Chondrocyte (in vitro differentiated cells): ENCODE results near the gene CADM1. TPM values are rescaled to one million over a fixed set of nuclear protein-coding genes. Genes with fewer than 3 reads are reported as not detected.
A peak's percentile ranks its signal among the peaks of the same experiment; 100 is the strongest.

Experiments
- DNase-seq: peaks from one replicate; pipeline ENCODE4 v3.0.0; 2021; ENCODE audit warnings: mixed read lengths, low spot score
- H3K27ac Mint-ChIP-seq: one replicate; pipeline ENCODE4 v1.8.0; 2021; ENCODE audit warnings: mild to moderate bottlenecking, moderate library complexity, mixed read lengths; ENCODE audit not compliant: unreplicated experiment
- H3K27me3 Mint-ChIP-seq: 2 replicates; pipeline ENCODE4 v1.8.0; 2021; ENCODE audit warnings: low read depth, mixed read lengths
- H3K36me3 Mint-ChIP-seq: 2 replicates; pipeline ENCODE4 v1.8.0; 2021; ENCODE audit warnings: low read depth, mixed read lengths
- H3K4me1 Mint-ChIP-seq: 2 replicates; pipeline ENCODE4 v1.8.0; 2021; ENCODE audit warnings: low read depth, mild to moderate bottlenecking, mixed read lengths
- H3K4me3 Mint-ChIP-seq: one replicate; pipeline ENCODE4 v1.8.0; 2021; ENCODE audit warnings: mild to moderate bottlenecking, moderate library complexity, mixed read lengths; ENCODE audit not compliant: unreplicated experiment
- H3K9me3 Mint-ChIP-seq: 2 replicates; pipeline ENCODE4 v1.8.0; 2021; ENCODE audit warnings: low read depth, mixed read lengths
- CTCF ChIP-seq: fragments of 200-600 bp; sonication (generic); IDR thresholded peaks from 2 replicates; pipeline ENCODE4 v1.5.0; 2021; ENCODE audit warnings: antibody characterized with exemption, mild to moderate bottlenecking, moderate library complexity
- total RNA-seq: library from RNA; stranded (reverse); gene quantifications from 3 replicates; pipeline ENCODE4 v1.2.1, GENCODE V29; 2021

The CADM1 gene
- total RNA-seq, 1 donor from 2014 or later: 29.0 TPM

GRCh38 chr11:115493488-115493887 lies 10.7 kb downstream of the CADM1 start:
- no peak overlapping the region for H3K27ac Mint-ChIP-seq
- peaks cover 2% of the 10 kb centered on the region for H3K9me3 Mint-ChIP-seq
- no peak for DNase-seq
- H3K4me1 Mint-ChIP-seq: peaks cover 11% of the 10 kb centered on the region
- TF ChIP-seq CTCF: no peak
- no peak overlapping the region for H3K4me3 Mint-ChIP-seq
- no peaks in the 10 kb centered on the region for H3K27me3 Mint-ChIP-seq
- H3K36me3 Mint-ChIP-seq: no peaks in the 10 kb centered on the region

- Mint-ChIP-seq H3K27me3 (no peaks in the 10 kb centered on the region), H3K36me3 (peaks cover 2% of the 10 kb centered on the region), H3K9me3 (peaks cover 2% of the 10 kb centered on the region), H3K4me1 (peaks cover 17% of the 10 kb centered on the region), H3K4me3 (no peak overlapping the region), H3K27ac (peak overlapping the region; percentile 1)
- DNase-seq: no peak
- no peak for TF ChIP-seq CTCF
Observed at GRCh38 chr11:115489466-115489865, 14.7 kb downstream of the CADM1 start.

GRCh38 chr11:115488945-115489344 lies 15.3 kb downstream of the CADM1 start:
- TF ChIP-seq CTCF: no peak
- H3K4me3 Mint-ChIP-seq: no peak overlapping the region
- no peaks in the 10 kb centered on the region for H3K27me3 Mint-ChIP-seq
- peaks cover 2% of the 10 kb centered on the region for H3K36me3 Mint-ChIP-seq
- no peak for DNase-seq
- H3K4me1 Mint-ChIP-seq: peaks cover 17% of the 10 kb centered on the region
- peak overlapping the region; percentile 29 for H3K27ac Mint-ChIP-seq
- H3K9me3 Mint-ChIP-seq: peaks cover 2% of the 10 kb centered on the region

- Mint-ChIP-seq H3K9me3 (no peaks in the 10 kb centered on the region), H3K36me3 (peaks cover 2% of the 10 kb centered on the region), H3K27ac (no peak overlapping the region), H3K4me3 (no peak overlapping the region), H3K4me1 (no peaks in the 10 kb centered on the region), H3K27me3 (no peaks in the 10 kb centered on the region)
- TF ChIP-seq CTCF: no peak
- no peak for DNase-seq
Observed at GRCh38 chr11:115481528-115481927, 22.7 kb downstream of the CADM1 start.

GRCh38 chr11:115480611-115481010 lies 23.6 kb downstream of the CADM1 start:
- DNase-seq: no peak
- Mint-ChIP-seq H3K27ac (no peak overlapping the region), H3K4me3 (no peak overlapping the region), H3K9me3 (no peaks in the 10 kb centered on the region), H3K4me1 (no peaks in the 10 kb centered on the region), H3K36me3 (peaks cover 2% of the 10 kb centered on the region), H3K27me3 (no peaks in the 10 kb centered on the region)
- TF ChIP-seq CTCF: no peak
